Activated CD4-positive, alpha-beta T cell treated with anti-CD3 and anti-CD28 coated beads, Interleukin-2, Interleukin-6, amounts not matched to agents 100 ng/mL and 50 ng/mL, durations not matched to agents 16 hours and 8 hours (primary cell): Measurements from ENCODE around the gene TMEM106C.

ENCODE experiments used
- DNase-seq: peaks from one replicate; pipeline ENCODE4 v3.0.0-alpha.2; 2020

Gene TMEM106C

DNA sequence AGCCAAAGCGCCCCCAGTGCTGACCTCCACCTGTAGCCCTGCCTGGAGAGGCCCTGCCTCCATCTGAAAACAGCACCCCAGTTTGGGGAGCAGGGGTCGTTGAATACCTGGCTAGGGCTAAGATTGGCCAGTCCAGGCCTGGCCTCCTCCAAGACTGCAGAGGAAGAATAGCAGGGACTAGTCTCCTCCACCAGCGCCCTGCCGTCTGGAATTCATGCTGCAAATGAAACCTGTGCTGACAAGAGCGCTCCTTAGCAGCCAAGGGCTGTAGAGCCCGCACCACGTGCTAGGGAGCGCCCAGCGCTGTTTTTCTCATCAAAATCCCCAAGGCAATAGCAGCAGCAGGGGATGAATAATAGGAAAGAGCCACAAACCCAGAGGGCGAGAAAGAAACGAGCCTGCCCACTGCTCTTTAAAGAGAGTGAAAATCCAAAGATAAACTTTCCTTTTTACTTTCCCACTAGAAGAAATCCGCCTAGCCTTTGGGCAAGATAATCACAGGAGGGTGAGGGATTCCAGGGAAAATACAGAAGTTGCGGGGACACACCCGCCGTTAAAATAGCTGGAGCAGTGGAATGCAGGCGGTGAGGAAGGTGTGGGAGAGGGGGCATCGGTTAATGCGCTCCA, 37.6 kb downstream of the TMEM106C start:
- peak; percentile 3 for DNase-seq

DNA sequence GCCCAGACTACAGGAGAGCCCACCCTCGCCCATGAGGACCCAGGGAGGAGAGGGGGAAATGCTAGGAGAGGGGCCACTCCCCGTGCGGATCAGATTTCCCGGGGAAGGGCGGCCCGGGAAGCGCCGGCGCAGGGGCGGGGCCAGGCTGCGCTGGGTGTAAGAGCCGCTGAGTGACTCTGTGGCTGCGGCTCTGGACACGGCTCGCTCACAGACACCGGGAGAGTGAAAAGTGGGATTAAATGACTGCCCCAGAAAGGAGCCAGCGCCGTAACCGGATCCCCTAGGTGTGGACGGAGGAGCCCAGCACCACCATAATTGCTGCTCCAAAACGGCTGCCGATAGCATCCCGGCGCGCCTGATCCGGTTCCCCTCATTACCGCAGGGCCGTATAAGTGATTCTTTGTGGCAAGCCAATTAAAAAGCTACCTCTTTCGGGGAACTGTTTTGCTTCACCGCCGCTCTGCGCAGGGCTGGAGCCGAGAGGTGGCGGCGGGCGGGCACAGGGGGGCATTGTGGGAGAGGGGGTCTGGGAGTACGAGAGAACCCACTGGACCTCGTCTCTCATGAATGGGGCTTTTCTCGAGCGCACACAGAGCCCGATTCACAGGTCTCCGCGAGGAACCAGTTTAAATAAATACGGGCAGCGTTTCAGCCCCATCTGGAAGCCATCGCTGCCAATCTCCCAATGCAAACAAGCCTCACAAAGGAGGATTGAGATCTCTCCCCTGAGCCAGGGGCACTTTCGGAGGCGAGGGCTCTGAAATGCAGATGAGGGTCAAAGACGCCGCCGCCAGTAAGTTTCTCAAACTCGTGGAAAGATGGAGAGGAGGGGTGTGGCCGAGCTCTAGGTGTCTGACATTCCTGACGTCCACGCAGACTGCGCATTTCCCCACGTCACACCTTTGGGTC, 38.4 kb downstream of the TMEM106C start:
- peak; percentile 3 for DNase-seq

DNA sequence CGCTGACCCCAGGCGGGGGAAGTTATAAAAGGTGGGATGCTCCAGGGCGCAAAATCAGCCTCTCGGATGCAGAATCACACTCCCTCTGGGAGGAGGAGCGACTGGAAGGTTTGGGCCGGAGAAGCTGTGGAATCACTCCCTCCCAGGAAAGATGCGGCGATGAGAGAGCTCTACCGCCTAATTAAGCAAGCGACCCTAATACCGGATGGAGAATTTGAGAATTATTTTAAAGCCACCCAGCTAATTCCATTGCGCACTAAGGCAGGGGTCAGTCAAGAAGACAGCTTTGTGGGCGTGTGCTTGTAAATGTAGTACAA, 39.0 kb downstream of the TMEM106C start:
- no peak for DNase-seq

DNA sequence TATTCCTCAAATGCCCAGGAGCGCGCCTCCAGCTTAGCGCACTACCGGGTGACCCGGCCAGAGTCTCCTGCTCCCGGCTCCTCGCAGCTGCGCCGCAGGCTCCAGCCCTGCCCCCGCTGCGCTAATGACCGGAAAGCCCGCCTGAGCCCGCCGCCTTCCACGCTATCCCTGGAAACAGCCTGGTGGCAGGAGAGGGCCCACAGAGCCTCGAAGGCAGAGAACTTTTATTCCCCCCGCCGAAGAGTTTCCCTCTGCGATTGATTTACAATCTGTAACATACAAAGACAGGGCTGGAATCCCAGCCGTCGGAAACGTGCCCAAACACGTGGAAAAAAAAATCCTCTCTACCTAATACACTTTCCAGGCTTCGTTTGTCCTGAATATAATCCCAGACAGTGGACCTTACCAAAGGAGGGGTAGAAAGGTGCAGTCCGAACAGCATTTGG, 39.4 kb downstream of the TMEM106C start:
- no peak for DNase-seq

DNA sequence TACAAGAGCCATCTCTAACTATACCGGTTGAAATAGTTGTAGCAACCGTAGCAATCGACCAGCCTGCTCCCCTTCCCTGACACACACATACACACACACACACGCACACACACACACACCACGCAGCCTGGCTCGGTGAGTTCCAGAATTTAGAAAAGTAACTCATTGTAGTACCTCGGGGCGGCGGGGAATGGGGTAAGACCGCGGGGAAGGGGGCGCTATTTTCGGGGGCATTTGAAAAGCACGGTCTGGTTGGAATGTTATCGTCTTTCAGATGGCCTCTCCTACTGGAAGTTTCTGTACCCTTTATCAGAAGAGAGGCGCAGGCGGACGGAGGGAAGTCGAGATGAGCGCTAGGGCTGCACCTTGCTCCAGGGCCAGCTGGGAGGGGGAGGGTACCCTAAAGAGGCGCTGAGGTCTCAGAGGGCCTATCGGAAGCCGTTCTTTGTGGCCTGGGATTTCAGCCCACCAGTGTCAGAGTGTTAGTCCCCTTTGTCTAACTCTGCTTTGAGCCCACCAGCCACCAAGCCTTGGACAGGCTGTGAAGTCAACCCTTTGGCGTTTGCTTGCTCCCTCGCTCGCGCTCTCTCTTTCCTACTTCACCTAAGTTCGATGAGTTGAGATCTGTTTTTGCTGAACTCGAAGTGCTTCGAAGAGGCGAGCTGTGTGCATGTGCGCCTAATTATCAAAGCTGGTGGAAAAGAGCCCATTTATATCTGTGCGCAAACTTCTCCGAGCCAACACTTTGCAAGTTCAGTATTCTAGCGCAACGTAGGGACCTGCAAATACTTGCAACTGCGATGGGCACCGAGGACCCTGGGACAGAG, 40.0 kb downstream of the TMEM106C start:
- peak; percentile 8 for DNase-seq

DNA sequence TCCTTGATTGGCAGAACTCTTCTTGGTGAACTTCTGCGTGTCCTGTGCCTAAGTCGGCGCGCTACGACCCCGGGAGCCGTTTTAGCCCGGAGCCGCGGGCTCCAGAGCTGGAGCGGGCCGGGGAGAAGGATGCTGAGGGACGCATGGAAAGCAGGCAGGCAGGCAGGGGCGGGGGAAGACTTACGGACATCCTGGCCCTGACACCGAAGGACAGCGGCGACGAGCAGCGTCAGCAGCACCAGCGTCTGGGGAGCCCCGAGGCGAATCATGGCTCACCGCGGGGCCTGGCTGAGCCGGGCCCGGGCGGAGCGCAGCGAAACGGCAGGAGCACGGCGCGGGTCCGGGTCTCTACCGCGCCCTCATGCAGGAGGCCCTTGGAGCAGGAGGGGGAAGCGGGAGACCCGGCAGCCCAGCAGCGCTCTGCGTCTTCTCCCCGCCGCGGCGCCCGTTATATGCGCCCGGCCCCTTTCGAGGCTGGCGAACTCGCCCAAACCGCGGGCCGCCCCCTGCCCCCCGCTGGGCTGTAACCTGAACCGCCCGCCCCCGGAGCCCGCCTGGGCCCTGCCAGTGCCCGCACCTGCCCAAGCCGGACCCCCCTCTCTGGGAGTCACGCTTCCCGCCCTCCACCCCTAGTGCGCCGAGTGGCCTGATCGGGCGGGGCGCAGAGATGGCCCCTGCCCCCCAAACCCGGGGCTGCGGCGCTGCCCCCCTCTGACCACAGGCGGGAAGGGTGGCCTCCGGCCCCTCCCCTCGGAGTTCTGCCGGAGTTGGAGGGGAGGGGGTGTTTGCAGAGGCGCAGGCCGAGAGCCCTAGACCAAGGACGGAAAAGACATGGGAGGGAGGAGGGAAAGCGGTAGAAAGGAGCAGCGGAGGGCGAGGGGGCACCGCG, 40.9 kb downstream of the TMEM106C start, which contains the start of gene COL2A1:
COL2A1 (minus strand) TSS at position 424 of the 889 bp plus-strand sequence; CDS start at position 269, 155 bp downstream.
- peak; percentile 21 for DNase-seq

DNA sequence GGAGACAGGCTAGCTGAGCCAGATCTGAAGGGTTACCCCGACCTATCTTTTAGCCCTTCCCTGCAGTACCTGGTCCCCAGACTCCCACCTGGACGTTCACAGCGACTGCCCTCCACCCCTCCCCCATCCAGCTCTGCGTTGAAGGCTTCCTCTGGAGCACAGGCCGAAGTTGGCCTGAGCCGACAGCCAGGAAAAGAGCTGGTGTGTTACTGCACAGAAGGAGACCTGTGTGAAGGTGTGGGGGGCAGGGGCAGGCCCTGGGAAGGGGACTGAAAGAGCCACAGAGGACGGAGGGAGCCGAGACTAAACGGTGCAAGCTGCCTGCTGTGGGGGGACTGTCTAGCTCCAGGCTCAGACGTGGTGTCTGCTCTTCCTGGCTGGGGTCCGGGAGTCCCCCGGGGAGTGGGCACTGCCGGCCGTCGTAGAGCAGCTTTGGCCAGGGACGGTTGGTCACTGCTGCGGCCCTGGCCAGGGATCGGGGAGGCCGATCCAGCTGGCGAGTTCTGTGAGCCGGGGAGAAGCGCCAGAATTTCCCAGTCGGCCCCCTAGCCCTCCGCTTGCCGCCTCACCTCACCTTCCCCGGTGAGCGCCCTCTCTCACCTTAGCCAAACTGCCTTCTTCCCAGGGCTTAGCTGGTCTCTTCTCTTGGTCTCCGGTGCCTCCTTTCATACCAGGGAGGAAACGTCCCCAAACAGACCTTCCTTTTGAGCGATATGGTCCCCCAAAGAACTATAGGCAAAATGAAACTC, 41.8 kb downstream of the TMEM106C start:
- no peak for DNase-seq

DNA sequence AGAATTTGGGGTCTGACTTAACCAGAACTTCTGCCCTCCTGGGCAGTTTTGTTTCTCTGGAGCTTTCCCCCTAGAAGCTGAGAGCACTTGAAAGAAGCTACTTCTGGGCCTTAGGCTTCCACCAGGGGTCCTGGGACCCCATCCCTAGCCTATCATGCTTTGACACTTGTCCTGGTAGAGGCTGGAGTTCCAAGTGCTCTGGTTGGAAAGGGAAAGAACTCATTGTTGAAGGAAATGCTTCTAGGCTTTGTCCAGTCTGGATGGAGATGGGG, 42.3 kb downstream of the TMEM106C start:
- DNase-seq = no peak

DNA sequence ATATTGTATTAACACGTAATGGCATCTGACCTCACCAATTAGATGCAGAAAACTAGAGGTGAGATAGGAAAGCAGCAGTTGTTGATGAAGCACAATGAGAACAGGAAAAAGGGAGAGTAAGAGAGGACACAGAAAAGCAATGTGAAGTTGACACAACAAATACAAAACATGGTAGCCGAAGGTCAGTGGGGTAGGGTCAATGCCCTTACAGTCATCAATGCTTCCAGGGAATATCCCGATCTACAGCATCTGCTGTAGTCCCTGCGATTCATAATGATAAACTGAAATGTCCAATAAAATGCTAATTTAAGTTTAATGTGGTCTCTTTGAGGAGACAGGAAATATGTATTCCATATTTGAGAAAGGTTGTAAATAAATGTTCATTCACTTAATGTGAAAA, 43.8 kb downstream of the TMEM106C start:
- no peak for DNase-seq

DNA sequence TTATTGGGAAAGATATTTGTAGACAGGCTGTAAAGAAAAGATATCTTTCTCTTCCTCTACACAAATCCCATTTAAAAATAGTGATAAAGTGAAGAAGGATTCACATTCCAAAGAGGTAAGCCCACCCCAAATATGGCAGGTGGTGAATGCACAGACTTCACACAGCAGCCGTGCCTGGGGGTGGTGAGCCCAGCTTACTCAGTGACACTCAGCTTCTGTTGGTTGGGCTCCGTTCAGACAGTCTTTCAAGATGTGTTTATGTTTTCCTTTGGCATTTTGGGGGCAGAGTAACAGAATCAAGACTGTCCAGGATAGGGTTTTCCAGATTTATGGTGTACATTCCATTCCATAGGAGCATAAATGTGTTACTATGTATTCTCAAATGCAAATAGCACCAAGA, 45.0 kb downstream of the TMEM106C start:
- DNase-seq = no peak

DNA sequence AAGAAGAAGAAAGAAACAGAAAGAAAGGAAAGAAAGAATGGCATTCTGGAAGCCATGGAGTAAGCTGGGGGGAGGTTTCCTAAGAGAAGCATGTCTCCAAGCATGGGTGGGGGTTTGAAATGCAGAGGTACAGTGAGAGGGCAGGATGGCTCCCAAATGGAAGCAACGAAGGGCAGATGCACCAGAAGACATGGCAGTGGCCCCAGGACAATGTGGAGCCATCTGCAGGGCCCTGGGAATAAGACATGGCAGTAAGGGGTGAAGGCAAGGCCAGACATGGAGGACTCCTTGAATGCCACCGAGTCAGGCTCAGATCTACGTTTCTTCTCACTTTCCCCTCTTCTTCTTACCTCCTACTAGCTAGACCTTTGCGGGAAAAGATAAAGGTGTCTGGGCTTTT, 45.6 kb downstream of the TMEM106C start:
- DNase-seq = no peak

DNA sequence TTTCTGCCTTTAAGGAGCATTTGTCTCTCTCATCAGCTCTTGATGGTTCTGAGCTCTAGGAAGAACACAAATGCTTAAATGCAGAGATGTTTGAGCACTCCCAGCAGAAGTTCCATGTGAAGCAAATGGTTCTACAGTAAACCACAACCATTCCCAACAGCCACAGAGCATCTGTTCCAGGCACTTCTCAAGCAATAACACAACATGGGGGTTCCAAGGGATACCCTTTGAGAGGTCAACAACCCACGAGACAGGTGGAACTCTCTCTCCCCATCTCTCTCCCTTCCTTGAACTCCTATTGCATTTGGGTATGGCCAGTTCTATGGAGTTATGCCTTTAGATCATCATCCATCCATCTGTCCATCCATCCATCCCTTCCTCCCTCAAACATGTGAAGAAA, 46.1 kb downstream of the TMEM106C start:
- no peak for DNase-seq

DNA sequence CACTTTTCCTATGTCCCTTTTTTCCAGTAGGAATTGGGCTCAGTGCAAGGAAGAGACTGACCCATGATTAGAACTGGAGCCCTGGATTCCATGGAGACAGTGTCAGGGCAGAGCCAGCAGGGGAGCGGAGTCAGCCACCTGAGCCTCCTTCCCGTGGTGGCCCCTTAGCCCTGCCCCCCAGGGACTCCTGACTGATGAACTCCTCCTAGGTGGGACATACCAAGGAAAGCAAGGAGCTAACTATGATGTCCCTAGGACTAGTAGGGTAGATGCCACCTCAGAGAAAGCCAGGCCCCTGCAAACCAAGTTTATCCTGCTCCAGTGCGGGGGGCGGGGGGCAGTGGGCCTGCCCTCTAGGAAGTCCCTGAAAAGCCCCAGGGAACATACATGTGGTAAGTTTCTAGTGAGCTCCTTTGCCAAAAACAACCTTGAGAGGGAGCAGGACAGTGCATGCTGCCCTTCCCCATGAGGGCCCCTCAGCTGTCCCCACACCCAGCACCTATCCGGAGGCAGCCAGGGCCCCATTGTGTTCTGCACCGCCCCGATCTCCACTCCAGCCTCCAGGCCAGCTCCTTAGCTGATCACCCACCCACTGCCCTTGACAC, 47.1 kb downstream of the TMEM106C start:
- DNase-seq = no peak

DNA sequence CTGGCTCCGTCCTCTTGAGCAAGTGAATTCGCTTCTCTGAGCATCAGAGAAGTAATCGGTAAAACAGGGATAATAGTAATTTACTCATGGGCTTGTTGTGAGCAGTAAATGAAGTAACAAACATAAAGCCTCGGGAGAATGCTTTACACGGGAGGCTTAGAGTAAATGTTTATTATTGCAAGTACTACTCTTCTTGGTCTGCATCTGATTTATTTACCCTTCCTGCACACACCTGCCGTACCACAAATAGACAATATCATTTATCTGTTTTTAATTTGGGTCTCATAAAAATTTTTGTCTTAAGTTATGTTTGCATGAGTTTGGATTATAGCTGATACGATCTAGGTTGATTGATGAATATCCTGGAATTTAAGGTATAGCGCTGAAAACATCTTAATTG, 48.7 kb downstream of the TMEM106C start:
- no peak for DNase-seq

DNA sequence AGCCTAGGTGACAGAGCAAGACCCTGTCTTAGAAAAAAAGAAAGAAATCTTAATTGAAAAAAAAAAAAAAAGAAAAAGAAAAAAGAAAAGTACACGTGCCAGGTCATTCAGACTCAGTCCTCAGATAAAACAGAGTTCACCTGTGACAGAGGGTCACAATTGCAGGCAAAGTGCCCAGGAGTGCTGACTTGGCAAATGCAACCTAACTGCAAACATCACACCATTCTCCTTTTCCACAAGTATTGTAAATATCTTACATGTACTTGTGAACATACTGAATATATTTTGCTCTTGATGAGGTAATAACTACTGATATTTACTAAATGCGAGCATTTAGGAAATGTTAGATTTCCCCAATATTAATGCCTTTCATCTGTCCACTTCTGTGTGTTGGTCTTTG, 49.9 kb downstream of the TMEM106C start:
- DNase-seq = no peak

DNA sequence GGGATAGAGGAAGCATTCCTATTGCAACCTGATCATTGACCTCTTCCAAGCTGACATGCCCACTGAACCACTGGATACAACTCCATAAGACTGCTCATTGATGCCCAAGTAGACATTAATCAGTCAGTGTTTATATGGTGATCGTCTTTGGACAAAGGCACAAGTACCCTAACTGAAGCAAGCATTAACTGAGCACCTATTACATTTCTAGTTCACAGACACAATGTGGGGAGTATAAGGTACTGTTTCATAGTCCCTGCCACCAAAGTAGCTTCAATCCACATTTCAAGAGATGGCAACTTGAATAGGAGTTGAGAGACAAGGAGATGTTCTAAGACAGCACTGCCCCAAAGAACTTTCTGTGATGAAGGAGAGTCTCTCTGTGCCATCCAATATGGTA, 51.7 kb downstream of the TMEM106C start:
- no peak for DNase-seq

DNA sequence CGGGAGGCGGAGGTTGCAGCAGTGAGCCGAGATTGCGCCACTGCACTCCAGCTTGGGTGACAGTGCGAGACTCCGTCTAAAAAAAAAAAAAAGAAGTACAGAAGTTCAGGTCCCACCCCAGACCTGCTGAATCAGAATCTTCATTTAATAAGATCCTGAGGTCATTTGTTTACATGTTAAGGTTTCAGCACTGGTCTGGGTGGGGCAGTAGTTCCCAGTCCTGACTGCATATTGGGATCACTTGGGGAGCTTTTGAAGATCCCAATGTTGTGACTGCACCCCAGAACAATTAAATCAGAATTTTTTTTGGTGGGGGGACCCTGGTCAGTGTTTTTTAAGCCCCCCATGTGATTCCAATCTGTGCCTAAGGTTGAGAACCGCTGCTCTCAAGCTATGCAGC, 52.6 kb downstream of the TMEM106C start:
- no peak for DNase-seq

DNA sequence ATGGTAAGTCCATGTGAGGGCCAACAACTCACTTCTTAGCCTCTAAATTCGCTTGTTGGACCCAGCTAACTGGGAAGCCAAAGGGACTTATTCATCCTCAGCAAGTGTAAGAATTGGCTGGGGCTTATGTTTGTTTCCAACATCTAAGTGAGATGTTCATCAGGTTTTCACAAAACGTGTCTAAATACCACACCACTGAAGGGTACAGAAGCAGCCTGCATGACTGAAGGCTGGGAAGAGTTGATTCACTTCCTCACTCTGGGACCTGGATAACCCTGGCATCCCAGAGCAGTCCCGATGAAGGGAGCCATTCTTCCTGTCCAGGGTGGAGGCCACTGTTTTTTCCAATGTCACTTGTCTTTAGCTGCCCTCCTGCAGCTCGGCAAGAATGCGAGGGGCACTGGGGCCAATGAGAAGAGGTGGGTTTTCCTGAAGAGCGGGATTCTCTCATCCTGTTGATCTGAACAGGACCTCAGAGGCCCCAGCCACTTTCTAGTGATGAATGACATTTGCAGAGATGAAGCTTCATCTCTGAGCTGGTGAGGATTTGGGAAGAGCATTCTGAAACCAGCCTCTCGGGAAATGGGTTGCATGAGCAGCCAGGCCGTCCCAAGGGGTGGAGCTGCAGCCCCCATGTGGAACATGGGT, 53.1 kb downstream of the TMEM106C start:
- no peak for DNase-seq

DNA sequence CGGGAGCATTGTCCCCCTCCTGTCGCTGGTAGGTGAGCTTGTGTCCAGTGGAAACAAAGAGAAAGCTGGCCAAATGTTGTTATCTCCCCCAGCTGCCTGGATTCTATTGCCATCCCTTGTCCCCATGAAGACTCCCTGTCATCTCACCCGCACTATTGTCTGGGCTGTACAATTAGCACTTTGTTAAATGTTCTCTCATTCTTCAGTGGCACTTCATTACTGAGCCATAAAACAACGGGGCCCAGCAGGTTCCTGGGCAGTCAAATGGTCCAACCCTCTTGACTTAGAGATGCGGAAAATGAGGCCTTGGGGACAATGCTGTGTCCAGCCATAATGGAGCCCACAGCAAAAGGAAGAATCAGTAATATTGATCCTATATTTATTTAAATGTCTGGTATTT, 54.1 kb downstream of the TMEM106C start:
- no peak for DNase-seq

DNA sequence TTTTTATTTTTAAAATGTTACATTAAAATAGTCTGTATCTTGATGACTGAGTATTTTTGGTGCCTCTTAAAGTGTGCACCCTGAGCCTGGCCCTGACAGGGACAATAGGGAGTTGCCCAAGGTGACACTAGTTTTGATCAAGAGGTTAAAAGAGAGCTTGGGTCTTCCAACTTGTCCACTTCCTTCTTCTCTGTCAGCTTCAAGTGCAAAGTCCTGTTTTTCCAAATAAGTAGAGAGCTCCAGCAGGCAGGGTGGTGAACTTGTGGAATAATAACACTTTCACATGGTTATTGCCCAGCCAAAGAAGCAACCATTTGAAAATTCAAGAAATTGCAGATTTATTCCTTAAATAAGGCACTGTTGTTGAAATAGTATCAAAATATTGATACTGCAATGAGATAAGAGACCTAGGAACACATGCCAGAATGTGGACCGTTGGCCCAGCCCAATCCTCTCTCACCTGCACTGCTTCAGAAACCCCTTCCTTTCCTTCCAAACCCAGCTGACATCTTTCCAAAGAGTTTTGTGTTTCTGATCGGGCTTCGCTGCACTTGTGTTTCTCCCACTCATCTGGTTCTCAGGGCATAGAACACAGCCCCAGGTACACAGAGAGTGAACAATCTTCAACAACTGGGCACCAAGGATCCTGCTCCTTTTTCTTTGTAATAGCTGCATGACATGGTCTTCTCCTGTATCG, 54.7 kb downstream of the TMEM106C start:
- DNase-seq = no peak
